HG02884 (cell line): ENCODE measurements around the gene HYAL2.
"Not testable (repeated sequence)": the region's sequence is repeated elsewhere in the genome, so short reads cannot be mapped to it uniquely, and the experiment has no call there.

Source experiments
- ATAC-seq: cut with Tn5 transposase; IDR thresholded peaks from one replicate; pipeline ENCODE4 v1.9.1; 2021; ENCODE audit warnings: mild to moderate bottlenecking, moderate library complexity; ENCODE audit not compliant: unreplicated experiment

The HYAL2 gene

DNA sequence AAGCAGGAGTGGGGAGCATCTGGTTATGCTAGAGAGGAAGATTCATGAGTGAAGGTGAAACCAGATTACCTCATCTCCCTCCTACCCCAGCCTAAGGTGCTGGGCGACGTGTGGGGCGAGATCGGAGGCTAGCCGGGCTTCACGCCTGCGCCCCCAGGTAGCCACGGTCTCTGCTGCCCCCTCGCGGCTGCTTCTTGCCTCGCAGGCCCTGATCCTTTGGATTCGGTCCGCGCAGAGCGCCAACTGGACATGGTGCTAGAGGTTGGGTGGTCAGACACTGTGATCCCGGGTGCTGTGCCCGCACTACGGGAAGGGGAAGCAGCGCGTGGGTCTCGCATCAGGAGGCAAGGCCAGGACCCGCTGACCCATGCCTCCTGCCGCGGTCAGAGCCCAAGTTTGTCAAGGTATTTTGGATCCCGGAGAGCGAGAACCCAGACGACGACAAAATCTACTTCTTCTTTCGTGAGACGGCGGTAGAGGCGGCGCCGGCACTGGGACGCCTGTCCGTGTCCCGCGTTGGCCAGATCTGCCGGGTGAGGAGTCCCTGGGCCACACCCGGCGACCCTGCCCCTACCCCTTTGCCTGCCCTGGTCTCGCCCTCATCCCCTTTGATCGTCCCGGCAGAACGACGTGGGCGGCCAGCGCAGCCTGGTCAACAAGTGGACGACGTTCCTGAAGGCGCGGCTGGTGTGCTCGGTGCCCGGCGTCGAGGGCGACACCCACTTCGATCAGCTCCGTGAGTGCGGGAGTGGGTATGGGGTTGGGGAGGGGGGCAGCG, 49.4 kb downstream of the HYAL2 start:
- peak; percentile 87 for ATAC-seq

- ATAC-seq = not testable (repeated sequence)
These were observed 50.0 kb downstream of the HYAL2 start for GRCh38 chr3:50272538-50272910.

GRCh38 chr3:50271314-50271936, 51.1 kb downstream of the HYAL2 start:
- no peak for ATAC-seq

GRCh38 chr3:50270422-50271224, 51.9 kb downstream of the HYAL2 start:
- no peak for ATAC-seq

- no peak for ATAC-seq
These were observed 52.5 kb downstream of the HYAL2 start for GRCh38 chr3:50269977-50270413.

DNA sequence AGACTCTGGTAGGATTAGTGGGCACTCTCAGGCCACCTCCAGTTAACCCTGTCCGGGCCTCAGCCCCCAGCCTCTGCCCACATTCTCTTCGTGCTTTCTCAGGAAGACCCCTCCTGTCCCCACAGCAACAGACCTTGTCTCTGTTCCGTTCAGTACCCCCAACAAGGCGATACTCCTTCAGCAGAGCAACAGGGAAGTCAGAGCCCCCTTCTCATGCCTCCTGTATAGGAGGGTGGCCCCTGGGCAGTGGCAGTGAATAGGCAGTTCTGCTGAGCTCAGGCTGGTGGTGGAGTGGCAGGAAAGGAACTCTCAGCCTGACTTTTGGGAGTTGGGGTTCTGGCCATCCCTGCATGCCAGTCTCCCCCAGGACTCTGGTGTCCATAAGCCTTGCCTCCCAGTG, 53.1 kb downstream of the HYAL2 start:
- ATAC-seq = no peak

DNA sequence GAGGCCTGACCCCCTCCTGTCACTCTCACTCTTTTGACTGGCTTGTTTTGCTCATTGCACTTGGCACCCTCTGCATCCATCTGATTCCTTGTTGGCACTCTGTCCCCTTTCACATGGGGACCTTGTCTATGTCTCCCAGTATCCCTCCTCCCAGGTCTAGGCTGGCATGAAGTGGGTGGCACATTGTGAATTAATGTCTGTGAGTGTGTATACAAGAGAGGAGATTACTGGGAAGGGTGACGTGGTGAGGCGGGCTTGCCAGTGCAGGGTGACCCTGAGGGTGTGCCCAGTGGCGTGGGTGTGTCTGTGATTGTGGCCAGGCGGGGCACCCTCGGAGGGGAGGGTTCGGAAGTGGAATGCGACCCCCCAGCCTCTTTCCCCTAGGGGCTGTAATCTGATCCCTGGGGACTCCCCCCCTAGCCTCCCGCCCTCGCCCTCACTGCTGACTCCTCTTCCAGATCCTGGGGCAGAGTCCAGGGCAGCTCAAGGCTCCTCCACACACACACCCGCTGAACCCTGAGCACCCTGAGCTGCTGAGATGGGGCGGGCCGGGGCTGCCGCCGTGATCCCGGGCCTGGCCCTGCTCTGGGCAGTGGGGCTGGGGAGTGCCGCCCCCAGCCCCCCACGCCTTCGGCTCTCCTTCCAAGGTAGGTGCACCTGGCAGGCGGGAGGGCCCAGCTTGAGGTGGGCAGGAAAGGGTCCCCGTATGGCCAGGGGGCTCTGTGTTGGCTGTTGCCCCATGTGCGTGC, 53.7 kb downstream of the HYAL2 start, which contains the start of gene SEMA3B:
Gene SEMA3B (plus strand): TSS at position 445 of the 749 bp plus-strand sequence. CDS start 94 bp downstream, at position 539.
- ATAC-seq = no peak

DNA sequence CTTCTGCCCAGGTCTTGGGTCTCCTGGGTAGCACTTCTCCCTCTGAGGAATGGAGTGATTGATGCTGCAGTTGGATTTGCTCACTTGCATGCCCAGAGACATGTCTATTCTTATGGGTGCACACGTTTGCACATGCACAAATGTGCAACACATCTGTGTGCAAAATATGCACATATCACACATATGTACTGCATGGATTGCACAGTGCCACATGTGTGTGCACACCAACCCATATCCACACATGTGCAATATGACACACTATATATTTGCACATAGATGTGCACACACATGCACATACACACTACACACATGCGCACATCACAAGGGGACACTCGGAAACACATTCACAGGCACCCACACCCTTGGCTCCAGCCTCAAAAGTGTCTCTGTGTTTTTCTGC, 54.3 kb downstream of the HYAL2 start:
- ATAC-seq = no peak
